Measurements from ENCODE around the gene BYSL.

Gene BYSL

DNA sequence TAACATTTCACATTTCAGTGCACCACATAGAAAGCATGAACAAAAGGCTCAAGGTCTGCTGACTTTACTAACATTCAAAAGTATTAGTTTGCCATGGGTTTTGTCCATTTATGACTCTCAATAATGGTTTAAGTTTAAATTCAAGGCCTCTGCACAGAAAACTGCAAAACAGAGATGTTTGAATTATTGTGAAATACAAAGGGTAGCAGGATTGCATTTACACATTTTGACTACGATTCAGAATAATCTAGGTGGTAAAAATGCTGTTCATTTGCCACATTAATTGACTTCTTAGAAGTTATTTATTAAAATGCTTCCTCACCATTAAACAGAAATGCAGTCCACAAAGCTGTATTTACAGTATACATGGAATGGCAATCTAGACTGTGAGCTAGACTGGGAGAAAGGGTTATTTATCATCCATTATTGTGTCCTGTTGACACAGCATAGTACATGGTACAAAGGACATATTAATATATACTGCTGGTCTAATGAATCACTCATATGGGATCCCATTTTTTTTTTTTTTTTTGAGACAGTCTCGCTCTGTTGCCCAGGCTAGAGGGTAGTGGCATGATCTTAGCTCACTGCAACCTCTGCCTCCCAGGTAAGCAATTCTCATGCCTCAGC lies 44.1 kb upstream of the BYSL start:
- TF ChIP-seq SIN3A (IDR thresholded peaks at IDR 0.05; ENCODE audit: borderline replicate concordance, insufficient read depth, low read length) (no peak), REST (IDR thresholded peaks at IDR 0.05; ENCODE audit: insufficient read depth in 1 of 2, low read depth in 2 of 2, low read length in 2 of 2) (no peak)

GRCh38 chr6:41878246-41878645 lies 43.1 kb upstream of the BYSL start:
- TF ChIP-seq SIN3A (IDR thresholded peaks at IDR 0.05; ENCODE audit: borderline replicate concordance, insufficient read depth, low read length): no peak
- no peak for TF ChIP-seq FOXP2 (optimal IDR thresholded peaks at IDR 0.05; ENCODE audit: borderline replicate concordance, extremely low read depth, extremely low read length, insufficient read depth)
- TF ChIP-seq REST (IDR thresholded peaks at IDR 0.05; ENCODE audit: insufficient read depth in 1 of 2, low read depth in 2 of 2, low read length in 2 of 2): no peak
- TF ChIP-seq POLR2AphosphoS5 (IDR thresholded peaks at IDR 0.05; ENCODE audit: low read depth, low read length): no peak
- TF ChIP-seq TAF1 (IDR thresholded peaks at IDR 0.05; ENCODE audit: borderline replicate concordance, insufficient read depth, low read length): no peak

- TF ChIP-seq TAF1 (IDR thresholded peaks at IDR 0.05; ENCODE audit: borderline replicate concordance, insufficient read depth, low read length) (no peak), REST (IDR thresholded peaks at IDR 0.05; ENCODE audit: insufficient read depth in 1 of 2, low read depth in 2 of 2, low read length in 2 of 2) (no peak)
Measured at GRCh38 chr6:41878961-41879405, 42.3 kb upstream of the BYSL start.

DNA sequence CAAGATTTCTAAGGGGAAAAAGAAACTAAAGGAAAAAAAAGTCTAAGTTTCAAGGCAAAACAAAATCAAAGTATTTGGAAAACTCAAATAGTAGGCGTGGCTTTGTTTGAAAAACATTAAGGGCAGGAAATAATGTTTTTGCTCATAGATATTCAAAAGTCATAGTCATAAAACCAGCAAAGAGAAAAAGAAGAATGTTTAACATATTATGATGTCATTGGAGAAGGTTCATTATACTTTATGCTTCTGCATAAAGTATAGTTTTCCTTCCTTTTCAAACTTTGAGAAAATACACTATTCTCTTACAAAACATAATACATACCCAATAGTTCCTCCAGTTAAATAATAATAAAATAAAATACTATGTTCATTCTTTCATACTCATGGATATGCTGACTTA lies 39.8 kb upstream of the BYSL start:
- no peak for TF ChIP-seq FOXP2 (optimal IDR thresholded peaks at IDR 0.05; ENCODE audit: borderline replicate concordance, extremely low read depth, extremely low read length, insufficient read depth)
- TF ChIP-seq POLR2AphosphoS5 (IDR thresholded peaks at IDR 0.05; ENCODE audit: low read depth, low read length): no peak
- TF ChIP-seq TAF1 (IDR thresholded peaks at IDR 0.05; ENCODE audit: borderline replicate concordance, insufficient read depth, low read length): no peak
- TF ChIP-seq REST (IDR thresholded peaks at IDR 0.05; ENCODE audit: insufficient read depth in 1 of 2, low read depth in 2 of 2, low read length in 2 of 2): no peak

DNA sequence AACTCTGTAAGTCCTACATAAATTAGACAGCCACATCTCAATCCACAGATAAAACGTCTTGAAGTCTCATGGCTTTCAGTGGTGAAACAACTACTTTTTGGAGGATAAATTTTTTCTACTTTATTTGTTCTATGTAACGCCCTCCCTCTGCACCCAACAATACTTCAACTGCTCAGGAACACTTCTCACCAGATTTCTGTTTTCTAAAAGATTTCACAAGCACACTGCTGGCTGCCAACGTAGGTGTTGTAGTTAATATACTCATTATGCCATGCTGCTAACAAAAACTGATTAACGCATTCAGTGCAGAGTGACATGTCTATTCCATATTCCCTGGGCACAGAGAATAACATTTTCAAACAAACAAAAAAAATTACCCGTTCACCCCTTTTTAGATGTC lies 36.3 kb upstream of the BYSL start:
- TF ChIP-seq TAF1 (IDR thresholded peaks at IDR 0.05; ENCODE audit: borderline replicate concordance, insufficient read depth, low read length) (no peak), REST (IDR thresholded peaks at IDR 0.05; ENCODE audit: insufficient read depth in 1 of 2, low read depth in 2 of 2, low read length in 2 of 2) (no peak)

Measured in PFSK-1 (cell line).